ENCODE data around the gene TSPYL1.
A peak's percentile ranks its signal among the peaks of the same experiment; 100 is the strongest.

Gene TSPYL1

GRCh38 chr6:116258520-116258919 is 21.2 kb downstream of the TSPYL1 start:
- DNase-seq (ENCODE audit: low read depth) = no peak

DNA sequence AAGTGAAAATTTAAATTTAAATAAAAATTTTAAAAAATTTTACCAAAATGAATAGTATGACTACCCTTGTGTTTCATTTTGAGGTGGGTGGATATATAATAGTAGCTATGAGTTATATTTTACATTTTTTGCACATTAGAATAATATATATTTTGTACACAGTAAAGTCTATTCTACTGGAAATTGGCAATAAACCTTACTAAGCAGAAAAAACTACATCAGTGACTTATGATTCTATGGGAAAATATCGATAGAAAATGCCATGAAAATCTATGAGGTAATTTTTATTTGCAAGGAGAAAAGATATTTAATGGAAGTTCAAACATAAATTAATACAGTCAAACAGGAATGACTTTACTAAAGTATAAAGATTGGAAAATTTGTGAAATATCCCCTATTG is 23.0 kb downstream of the TSPYL1 start:
- no peak for DNase-seq (ENCODE audit: low read depth)

- no peak for DNase-seq (ENCODE audit: low read depth)
These were observed 24.4 kb downstream of the TSPYL1 start for GRCh38 chr6:116255246-116255800.

DNA sequence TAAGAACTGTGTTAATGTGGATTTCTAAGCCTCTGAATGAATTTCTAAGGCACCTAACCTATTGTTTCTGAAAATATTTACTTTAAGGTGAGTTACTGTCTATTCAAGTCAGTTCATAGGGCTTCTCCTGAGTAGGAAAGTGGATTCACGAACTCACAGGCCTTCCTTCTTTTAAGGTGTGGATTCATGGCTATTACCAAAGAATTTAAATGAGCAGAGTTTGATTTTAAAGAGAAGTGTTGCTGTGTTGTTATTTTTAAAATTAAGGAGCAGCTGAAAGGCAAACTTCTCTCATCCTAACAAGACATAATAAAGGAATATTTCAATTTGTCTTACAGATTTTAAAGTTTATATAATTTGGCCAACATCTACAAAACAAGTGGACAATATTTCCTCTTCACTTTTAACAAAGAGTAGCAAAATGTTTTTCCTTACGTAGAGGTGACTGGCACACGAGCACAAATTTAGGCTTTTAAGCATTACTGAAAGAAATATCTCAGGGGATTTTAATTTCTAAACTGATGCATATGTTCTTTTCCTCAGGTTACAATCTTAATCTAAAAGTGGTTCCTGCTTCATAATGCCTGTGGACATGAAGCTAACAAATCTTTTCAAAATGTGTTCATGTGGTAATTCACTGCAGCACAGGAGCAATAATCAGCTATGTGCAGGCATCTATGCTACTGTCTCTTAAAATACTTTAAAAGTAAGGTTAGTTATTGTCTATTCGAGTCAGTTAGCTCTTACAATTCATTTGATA is 25.3 kb downstream of the TSPYL1 start:
- no peak for DNase-seq (ENCODE audit: low read depth)

DNA sequence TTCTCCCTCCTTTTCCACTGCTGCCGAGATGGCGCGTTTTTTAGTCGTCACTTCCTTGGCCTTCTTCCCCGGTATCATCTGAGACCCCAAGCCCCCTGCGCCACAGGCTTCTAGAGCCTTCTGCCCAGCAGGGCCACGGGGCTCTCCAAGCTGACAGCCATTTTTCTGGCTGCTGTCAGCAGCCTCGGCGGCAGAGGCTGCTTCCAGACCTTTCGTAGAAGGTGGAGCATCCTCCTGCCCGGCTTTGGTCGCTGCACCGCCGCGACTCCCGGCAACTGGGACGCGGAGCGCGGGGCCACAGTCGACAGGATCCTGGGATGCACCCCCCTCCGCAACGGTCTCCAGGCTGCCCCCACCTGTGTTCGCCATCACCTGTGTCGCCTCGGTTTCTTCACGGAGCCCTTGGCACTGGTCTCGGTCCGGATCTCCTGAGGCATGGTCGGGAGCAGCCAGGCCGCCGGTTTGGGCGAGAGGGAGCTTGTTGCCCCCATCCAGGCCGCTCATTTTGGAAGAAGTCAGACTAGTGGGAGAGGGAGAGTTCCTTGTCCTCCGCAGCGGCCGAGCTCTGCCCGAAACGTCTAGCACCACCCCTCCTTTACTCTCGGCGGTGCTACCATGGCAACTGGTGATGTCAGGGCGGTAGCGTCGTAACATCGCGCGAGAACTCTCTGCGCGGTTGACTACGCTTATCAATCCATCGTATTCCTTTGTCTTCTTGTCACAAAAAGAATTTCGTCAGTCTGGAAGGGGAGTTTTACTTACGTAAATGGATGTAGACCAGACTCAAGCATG is 26.0 kb downstream of the TSPYL1 start, which contains the start of gene TSPYL4:
Gene TSPYL4 (minus strand): TSS at position 571 of the 792 bp plus-strand sequence. CDS start 67 bp downstream, at position 504.
- DNase-seq (ENCODE audit: low read depth) = peak; percentile 94

- no peak for DNase-seq (ENCODE audit: low read depth)
These were observed 26.6 kb downstream of the TSPYL1 start for GRCh38 chr6:116253188-116253504.

GRCh38 chr6:116251568-116252384 is 28.0 kb downstream of the TSPYL1 start:
- peak; percentile 77 for DNase-seq (ENCODE audit: low read depth)

- no peak for DNase-seq (ENCODE audit: low read depth)
These were observed 31.2 kb downstream of the TSPYL1 start for GRCh38 chr6:116248577-116248976.

GRCh38 chr6:116247285-116247684 is 32.4 kb downstream of the TSPYL1 start:
- no peak for DNase-seq (ENCODE audit: low read depth)

- no peak for DNase-seq (ENCODE audit: low read depth)
These were observed 33.6 kb downstream of the TSPYL1 start for GRCh38 chr6:116246089-116246488.

- no peak for DNase-seq (ENCODE audit: low read depth)
These were observed 35.4 kb downstream of the TSPYL1 start for GRCh38 chr6:116244284-116244683.

DNA sequence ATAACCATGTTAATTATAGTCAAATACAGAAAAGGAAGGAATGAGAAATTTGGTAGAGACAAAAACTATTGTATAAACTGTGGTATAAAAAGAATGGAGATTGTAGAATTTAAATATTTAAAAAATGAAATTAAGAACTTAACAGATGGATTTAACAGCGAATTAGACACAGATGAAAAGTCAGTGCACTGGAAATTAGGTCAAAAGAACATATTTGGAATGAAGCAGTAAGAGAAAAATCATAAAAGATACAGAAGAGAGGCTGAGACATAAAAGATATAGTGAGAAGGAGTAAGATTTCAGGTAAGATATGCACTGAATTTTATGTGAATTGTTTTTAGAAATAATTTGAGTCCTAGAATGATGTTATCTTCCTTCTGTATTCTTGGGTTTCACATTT is 39.9 kb downstream of the TSPYL1 start:
- no peak for DNase-seq (ENCODE audit: low read depth)

DNA sequence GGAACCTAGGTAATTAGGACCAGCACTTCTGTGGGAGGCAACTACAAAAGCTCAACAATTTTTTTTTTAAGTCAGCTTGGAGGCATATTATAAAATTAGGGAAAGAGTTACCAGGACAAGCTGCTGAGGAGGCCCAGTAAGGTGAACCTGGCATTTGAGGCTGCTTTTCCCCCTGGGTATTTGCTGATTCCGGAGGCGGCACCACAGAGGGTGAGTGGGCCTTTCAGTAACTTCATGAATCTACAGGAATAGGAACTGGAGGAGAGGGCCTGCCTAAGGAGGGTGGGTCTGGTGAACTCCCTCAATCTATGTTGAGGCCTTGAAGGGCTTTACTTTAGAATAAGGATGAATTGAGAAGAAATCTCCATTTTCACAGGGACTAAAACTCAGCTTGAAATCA is 40.5 kb downstream of the TSPYL1 start:
- DNase-seq (ENCODE audit: low read depth) = no peak

DNA sequence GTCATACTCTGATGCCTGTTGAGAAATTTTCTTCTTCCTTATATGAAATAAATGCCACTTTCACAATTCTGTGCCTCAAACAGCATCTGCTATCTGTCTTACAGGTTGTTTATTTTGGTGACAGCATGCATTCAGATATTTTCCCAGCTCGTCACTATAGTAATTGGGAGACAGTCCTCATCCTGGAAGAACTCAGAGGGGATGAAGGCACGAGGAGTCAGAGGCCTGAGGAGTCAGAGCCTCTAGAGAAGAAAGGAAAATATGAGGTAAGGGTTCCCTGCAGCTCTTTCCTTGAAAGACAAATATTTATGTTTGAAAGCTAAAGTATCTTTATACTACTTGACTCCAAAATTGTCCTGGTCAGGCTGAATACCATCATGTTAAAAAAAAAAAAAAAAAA is 41.6 kb downstream of the TSPYL1 start:
- DNase-seq (ENCODE audit: low read depth) = no peak

DNA sequence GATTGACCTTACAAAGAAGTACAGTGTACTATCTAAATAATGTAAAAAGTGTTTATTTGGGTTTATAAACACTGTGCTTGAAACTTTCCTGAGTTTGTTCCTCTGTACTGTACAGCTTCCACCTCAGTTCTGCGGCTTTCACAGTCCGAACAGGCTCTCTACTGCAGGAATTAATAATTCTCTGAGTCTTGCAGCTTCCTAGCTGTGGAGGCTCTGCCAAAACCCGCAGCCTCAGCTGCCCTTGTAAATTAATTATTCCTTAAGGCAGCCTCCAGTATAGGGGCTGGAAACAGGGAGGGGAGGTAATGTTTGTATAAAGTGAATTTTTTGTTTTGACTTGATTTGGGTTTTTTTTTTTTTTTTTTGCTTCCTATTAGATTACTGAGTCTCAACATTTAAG is 45.0 kb downstream of the TSPYL1 start:
- DNase-seq (ENCODE audit: low read depth) = no peak

DNA sequence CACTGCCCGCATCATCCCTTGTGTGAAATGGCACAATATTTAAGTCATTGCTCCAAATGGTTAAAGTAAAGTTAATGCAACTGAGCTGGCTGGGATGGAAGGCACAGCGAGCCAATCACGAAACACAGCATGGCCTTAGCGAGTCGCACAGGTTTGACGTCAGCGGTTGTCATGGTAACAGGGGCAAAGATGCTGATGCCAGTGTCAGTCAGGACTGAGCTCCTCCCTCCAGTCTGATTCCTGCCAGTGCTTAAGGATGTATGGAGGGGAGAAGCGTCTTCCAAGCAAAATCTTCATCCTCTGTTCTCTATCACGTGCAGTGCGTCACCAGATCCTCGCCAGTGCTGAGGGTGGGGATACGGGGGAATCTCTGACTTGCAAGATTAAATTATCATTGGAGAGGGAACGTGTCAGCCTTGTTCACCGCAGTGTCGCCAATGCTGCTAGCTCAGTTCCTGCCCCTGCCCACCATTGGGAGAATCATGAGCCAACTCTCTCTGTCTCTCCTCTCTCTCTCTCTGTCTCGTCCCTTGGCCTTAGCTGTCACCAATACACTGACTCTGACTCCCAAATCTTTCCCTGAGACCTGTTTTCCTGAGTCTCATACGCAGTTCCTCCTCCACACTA is 50.3 kb downstream of the TSPYL1 start:
- DNase-seq (ENCODE audit: low read depth) = no peak

Measured in HS-27A (cell line).